Central memory CD8-positive, alpha-beta T cell (primary cell): ENCODE measurements around the gene HES4.

Source experiments
- ATAC-seq: fragments of 150-1000 bp; cut with Tn5 transposase; replicated peaks from 2 replicates; pipeline ENCODE4 v1.10.0; 2022; ENCODE audit warnings: mild to moderate bottlenecking, moderate FRiP score, moderate number of reproducible peaks; ENCODE audit not compliant: poor library complexity, severe bottlenecking; ENCODE audit errors: extremely low read depth
- DNase-seq, 2 donors: peaks; one replicate each; pipeline ENCODE4 v3.0.0; 2021; ENCODE audit warnings: low spot score in 2 of 2
- H3K27ac Mint-ChIP-seq: one replicate; pipeline ENCODE4 v1.8.0; 2022; ENCODE audit warnings: low read depth, mild to moderate bottlenecking, moderate library complexity, mixed read lengths
- H3K27me3 Mint-ChIP-seq: one replicate; pipeline ENCODE4 v1.8.0; 2022; ENCODE audit warnings: mixed read lengths
- H3K36me3 Mint-ChIP-seq: one replicate; pipeline ENCODE4 v1.8.0; 2022; ENCODE audit warnings: mild to moderate bottlenecking, moderate library complexity, mixed read lengths; ENCODE audit not compliant: insufficient read depth
- H3K4me1 Mint-ChIP-seq: one replicate; pipeline ENCODE4 v1.8.0; 2022; ENCODE audit warnings: mixed read lengths
- H3K4me3 Mint-ChIP-seq: one replicate; pipeline ENCODE4 v1.8.0; 2022; ENCODE audit warnings: mild to moderate bottlenecking, moderate library complexity, mixed read lengths
- H3K9me3 Mint-ChIP-seq: one replicate; pipeline ENCODE4 v1.8.0; 2022; ENCODE audit warnings: mixed read lengths

Gene HES4

DNA sequence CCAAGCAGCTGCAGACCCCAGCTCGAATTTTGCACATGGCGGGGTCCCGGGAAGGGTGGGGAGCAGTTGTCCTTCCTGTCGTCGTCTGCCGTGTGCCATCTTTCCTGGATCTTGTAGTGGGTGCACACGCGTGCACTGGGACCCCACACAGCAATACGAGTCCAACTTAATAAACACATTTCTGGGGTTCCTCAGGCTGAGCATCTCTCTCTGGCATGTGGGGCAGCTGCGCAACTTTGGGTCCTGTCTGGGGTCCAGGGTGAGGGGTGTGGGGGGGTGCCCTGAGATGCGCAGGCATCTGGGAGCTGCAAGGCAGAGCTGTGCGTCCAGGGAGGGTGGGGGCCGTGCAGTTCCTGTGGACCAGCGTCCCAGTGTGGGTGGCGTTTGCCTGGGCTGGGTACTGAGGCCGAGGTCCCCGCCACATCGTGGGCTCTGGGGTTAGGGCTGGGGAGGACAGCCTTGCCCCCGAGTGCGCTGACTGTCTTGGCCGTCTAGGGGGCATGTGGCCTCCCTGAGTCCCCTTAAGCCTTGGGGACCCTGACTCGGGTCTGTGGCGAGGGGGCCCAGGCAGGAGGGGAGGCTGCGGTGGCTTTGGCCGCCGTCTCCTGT, 34.3 kb downstream of the HES4 start:
- Mint-ChIP-seq H3K4me3 (peak overlapping the region; percentile 40), H3K36me3 (peaks cover 7% of the 10 kb centered on the region), H3K4me1 (no peaks in the 10 kb centered on the region), H3K27me3 (no peaks in the 10 kb centered on the region), H3K27ac (no peak overlapping the region), H3K9me3 (no peaks in the 10 kb centered on the region)
- DNase-seq (no peak), ATAC-seq (no peak)

DNA sequence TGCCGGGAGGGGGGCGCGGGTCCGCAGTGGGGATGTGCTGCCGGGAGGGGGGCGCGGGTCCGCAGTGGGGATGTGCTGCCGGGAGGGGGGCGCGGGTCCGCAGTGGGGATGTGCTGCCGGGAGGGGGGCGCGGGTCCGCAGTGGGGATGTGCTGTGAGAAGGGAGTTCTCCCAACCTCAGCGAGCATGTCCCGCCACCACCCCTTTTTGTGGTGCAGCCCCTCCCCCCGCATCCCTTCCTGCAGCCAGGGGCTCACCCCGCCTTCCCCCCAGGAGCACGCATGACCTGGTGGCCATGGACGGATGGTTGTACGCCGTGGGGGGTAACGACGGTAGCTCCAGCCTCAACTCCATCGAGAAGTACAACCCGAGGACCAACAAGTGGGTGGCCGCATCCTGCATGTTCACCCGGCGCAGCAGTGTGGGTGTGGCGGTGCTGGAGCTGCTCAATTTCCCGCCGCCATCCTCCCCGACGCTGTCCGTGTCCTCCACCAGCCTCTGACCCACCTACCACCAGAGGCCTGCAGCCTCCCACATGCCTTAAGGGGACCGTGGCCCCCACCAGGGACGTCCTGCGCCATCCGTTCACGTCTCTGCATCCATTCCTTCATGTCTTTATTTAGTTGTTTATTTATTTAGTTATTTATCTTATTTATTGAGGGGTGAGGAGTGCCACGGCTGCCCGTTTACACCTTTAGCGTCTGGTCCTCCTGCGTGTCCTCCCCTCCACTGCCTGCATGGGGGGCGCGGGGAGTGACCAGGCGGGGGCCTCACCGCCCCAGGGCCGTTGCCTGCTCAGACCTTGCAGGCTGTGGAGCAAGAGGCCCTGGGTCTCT, 35.0 kb downstream of the HES4 start:
- ATAC-seq (no peak), DNase-seq (no peak)
- H3K27ac Mint-ChIP-seq, result no peak overlapping the region
- H3K4me3 Mint-ChIP-seq, result peak overlapping the region; percentile 40
- peaks cover 7% of the 10 kb centered on the region for H3K36me3 Mint-ChIP-seq
- H3K9me3 Mint-ChIP-seq, result no peaks in the 10 kb centered on the region
- H3K27me3 Mint-ChIP-seq, result no peaks in the 10 kb centered on the region
- H3K4me1 Mint-ChIP-seq, result no peaks in the 10 kb centered on the region

DNA sequence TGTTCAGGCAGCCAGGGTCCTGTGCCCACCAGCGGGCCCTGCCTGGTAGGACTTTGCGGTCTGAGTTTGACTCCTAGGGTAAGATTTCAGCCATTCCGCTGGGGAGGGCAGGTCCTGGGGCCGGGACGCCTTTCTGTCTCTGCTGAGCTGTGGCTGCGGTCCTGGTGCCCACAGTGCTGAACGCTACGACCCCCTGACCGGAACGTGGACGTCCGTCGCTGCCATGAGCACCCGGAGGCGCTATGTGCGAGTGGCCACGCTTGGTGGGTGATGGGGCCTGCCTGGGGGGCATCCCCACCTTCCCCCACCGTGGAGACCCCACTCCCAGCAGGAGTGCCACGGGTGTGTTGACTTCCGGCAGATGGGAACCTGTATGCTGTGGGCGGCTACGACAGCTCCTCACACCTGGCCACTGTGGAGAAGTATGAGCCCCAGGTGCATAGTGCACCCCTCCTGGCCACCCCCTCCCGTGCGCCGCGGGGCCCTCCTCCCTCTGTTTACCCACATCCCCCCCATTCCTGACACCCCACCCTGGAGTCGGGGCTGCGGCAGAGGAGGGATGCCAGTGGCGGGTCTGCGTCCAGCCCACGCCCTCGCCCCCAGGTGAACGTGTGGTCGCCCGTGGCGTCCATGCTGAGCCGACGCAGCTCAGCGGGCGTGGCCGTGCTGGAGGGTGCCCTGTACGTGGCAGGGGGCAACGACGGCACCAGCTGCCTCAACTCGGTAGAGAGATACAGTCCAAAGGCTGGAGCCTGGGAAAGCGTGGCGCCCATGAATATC, 36.0 kb downstream of the HES4 start:
- H3K27ac Mint-ChIP-seq, result no peak overlapping the region
- H3K4me1 Mint-ChIP-seq, result no peaks in the 10 kb centered on the region
- ATAC-seq (no peak), DNase-seq (no peak)
- no peaks in the 10 kb centered on the region for H3K27me3 Mint-ChIP-seq
- H3K9me3 Mint-ChIP-seq, result no peaks in the 10 kb centered on the region
- H3K4me3 Mint-ChIP-seq, result no peak overlapping the region
- peaks cover 11% of the 10 kb centered on the region for H3K36me3 Mint-ChIP-seq

DNA sequence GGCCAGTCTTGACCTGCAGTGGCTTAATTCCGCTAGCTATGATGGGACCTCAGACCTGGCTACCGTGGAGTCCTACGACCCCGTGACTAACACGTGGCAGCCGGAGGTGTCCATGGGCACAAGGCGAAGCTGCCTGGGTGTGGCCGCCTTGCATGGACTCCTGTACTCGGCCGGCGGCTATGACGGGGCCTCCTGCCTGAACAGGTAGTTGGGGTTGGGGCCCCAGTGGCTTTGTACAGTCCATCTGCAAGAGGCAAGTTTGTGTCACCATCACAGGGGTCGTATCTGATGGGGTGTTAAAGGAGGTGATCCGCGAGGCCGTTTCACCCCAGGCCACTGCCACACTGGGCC, 36.6 kb downstream of the HES4 start:
- H3K27ac Mint-ChIP-seq, result no peak overlapping the region
- DNase-seq (no peak), ATAC-seq (no peak)
- peak overlapping the region; percentile 88 for H3K4me3 Mint-ChIP-seq
- H3K36me3 Mint-ChIP-seq, result peaks cover 12% of the 10 kb centered on the region
- H3K27me3 Mint-ChIP-seq, result no peaks in the 10 kb centered on the region
- H3K9me3 Mint-ChIP-seq, result no peaks in the 10 kb centered on the region
- H3K4me1 Mint-ChIP-seq, result peaks cover 5% of the 10 kb centered on the region

DNA sequence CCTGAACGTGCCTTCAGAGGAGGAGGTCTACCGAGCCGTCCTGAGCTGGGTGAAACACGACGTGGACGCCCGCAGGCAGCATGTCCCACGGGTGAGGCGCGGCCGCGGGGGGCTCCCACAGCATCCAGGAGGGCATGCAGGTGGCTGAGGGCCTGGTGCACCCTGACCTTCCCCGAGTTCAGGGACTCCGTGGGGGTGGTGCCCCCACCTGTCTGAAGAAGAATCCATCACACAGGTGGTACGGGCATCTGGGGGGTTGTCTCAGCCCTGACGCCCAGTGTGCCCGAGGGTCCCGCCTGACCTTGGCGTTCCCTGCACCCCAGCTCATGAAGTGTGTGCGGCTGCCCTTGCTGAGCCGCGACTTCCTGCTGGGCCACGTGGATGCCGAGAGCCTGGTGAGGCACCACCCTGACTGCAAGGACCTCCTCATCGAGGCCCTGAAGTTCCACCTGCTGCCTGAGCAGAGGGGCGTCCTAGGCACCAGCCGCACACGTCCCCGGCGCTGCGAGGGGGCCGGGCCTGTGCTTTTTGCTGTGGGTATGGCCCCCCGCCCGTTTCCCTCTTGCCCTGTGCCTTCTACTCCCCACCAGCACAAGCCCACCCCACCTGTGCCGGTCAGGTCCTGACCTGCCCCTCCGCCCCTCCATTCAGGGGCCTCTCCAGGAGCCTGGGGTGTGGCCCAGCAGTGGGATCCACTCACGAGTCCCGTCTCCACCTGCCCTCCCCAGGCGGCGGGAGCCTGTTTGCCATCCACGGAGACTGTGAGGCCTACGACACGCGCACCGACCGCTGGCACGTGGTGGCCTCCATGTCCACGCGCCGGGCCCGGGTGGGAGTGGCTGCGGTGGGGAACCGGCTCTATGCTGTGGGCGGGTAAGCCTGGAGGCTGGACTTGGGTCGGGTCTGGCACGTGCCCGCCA, 37.3 kb downstream of the HES4 start:
- Mint-ChIP-seq H3K4me3 (peak overlapping the region; percentile 88), H3K27me3 (no peaks in the 10 kb centered on the region), H3K27ac (peak overlapping the region; percentile 10), H3K9me3 (no peaks in the 10 kb centered on the region), H3K4me1 (peaks cover 11% of the 10 kb centered on the region), H3K36me3 (peaks cover 15% of the 10 kb centered on the region)
- DNase-seq (no peak), ATAC-seq (no peak)

DNA sequence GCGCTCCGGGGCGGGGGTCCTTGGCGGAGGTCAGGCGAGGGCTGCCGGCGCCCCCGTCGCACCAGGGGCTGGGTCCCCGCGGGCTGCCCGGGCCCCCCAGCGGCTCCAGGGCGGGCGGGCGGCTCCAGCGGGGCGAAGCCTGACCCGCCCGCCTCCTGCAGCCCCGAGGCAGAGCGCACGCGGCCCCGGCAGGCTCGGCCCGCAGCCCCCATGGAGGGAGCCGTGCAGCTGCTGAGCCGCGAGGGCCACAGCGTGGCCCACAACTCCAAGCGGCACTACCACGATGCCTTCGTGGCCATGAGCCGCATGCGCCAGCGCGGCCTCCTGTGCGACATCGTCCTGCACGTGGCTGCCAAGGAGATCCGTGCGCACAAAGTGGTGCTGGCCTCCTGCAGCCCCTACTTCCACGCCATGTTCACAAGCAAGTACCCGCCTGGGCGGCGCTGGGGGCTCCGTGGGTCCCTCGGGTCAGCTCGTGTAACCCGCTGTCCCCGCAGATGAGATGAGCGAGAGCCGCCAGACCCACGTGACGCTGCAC, 38.7 kb downstream of the HES4 start:
- H3K9me3 Mint-ChIP-seq, result no peaks in the 10 kb centered on the region
- no peak overlapping the region for H3K27ac Mint-ChIP-seq
- H3K4me3 Mint-ChIP-seq, result peak overlapping the region; percentile 88

DNA sequence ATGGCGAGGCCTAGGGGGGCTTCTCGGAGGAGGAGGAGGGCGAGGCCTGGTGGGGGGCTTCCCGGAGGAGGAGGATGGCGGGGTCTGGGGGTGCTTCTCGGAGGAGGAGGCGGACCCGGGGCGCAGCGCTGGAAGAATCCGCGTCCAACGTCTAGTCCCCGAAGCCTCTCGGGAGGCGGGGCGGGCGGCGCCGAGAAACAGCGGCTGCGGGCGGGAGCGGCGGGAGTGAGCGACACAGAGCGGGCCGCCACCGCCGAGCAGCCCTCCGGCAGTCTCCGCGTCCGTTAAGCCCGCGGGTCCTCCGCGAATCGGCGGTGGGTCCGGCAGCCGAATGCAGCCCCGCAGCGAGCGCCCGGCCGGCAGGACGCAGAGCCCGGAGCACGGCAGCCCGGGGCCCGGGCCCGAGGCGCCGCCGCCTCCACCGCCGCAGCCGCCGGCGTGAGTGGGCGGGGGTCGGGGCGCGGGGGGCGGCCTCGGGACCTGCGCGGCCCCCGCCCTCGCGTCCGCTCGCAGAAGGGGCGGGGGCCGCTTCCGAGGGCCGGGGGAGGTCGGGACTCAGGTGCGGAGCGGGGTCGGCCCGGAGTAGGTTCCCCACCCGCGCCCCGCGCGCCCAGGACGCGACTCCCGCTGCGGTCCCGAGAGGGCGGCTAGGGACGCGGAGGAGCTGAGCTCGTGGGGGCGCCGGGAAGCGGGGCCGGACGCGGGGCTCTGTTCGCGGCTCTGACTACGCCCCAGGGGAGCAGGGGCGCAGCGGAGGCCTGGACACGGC, 39.4 kb downstream of the HES4 start, which contains the start of gene KLHL17:
Gene KLHL17, plus strand, starts transcription at position 222 of the 769 bp plus-strand sequence. Its CDS starts 110 bp downstream, at position 332.
- Mint-ChIP-seq H3K4me3 (peak within 1 kb of the TSS; percentile 88), H3K9me3 (no peaks in the 10 kb centered on the region), H3K27ac (no peak within 1 kb of the TSS), H3K36me3 (peaks cover 20% of the 10 kb centered on the region), H3K27me3 (no peaks in the 10 kb centered on the region), H3K4me1 (peaks cover 20% of the 10 kb centered on the region)
- DNase-seq (peak; percentile 47 to 54), ATAC-seq (peak; percentile 52)

More for the DNA sequence above, 38.7 kb downstream of the HES4 start:
- Mint-ChIP-seq H3K4me1 (peaks cover 20% of the 10 kb centered on the region), H3K36me3 (peaks cover 20% of the 10 kb centered on the region), H3K27me3 (no peaks in the 10 kb centered on the region)
- DNase-seq (no peak), ATAC-seq (no peak)

DNA sequence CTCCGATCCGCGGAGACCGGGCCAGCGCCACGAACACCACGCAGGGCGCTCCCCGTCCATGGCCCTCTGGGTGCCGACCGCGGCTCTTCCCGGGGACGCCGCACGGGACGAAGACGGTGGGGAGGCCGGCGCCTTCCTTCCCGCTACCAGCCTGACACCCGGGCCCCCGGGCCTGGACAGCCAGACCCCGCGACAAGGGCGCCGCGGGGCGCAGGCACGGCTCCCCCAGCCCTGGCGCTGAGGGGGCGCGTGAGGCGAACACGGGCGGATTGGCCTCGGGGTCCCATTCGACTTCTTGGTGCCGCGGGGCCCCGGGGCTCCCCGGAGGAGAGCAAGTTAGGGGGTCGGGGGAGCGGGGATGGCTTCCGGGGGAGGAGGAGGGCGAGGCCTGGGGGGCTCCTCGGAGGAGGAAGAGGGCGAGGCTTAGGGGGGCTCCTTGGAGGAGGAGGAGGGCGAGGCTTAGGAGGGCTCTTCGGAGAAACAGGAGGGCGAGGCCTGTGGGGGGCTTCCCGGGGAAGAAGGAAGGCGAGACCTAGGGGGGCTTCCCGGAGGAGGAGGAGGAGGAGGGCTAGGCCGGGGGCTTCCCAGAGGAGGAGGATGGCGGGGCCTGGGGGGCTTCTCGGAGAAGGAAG, 40.0 kb downstream of the HES4 start:
- Mint-ChIP-seq H3K36me3 (peaks cover 24% of the 10 kb centered on the region), H3K4me3 (peak overlapping the region; percentile 88), H3K4me1 (peaks cover 27% of the 10 kb centered on the region), H3K27me3 (no peaks in the 10 kb centered on the region), H3K9me3 (no peaks in the 10 kb centered on the region), H3K27ac (no peak overlapping the region)
- DNase-seq (no peak), ATAC-seq (peak; percentile 16)

DNA sequence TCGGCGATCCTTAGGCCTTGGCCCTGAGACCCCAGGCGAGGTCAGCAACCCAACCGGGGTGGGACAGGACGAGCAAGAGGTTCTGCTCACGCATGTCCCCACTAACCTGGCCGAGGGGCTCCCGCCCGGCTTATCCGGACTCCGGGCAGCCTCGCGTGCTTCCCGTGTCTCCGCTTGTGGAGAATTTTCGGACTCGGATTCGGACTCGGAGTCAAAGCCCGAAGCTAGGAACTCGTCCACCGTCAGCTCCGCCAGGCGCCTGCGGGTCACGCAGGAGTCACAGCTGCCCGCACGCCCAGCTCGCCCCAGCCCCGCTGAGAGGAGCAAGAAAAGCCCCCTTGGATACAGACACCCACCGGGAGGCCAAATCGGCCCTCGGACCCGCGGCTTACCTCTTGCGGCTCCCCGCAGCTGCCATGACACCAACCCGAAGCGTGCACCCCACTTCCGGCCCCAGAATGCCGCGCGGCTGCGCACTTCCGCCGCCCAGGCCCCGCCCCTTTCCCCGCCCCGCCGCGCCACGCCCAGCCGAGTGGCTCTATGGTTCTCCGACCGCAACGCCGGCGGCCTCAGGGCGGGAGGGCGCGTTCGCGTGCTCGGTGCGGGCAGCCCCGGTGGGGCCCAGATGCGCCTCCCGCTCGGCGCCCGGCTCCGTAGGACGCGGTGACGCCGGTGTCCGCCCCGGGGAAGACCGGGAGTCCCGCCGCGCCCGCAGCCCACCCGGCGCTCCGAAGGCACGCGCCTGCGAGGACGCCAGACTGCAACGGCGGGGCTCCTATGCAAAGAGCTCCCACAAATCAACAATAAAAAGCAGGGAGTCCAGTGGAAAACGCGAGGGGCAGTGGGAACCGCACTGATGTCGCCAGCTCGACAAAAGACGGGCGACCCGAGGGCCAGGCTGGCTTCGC, 40.8 kb downstream of the HES4 start, which contains the start of gene NOC2L:
Gene NOC2L, minus strand, starts transcription at position 434 of the 908 bp plus-strand sequence. Its CDS starts 16 bp downstream, at position 418.
- peak within 1 kb of the TSS; percentile 80 for H3K27ac Mint-ChIP-seq
- no peaks in the 10 kb centered on the region for H3K27me3 Mint-ChIP-seq
- DNase-seq (peak; percentile 87 to 91), ATAC-seq (peak; percentile 87)
- H3K36me3 Mint-ChIP-seq, result peaks cover 30% of the 10 kb centered on the region
- peaks cover 27% of the 10 kb centered on the region for H3K4me1 Mint-ChIP-seq
- H3K9me3 Mint-ChIP-seq, result no peaks in the 10 kb centered on the region
- H3K4me3 Mint-ChIP-seq, result peak within 1 kb of the TSS; percentile 88

DNA sequence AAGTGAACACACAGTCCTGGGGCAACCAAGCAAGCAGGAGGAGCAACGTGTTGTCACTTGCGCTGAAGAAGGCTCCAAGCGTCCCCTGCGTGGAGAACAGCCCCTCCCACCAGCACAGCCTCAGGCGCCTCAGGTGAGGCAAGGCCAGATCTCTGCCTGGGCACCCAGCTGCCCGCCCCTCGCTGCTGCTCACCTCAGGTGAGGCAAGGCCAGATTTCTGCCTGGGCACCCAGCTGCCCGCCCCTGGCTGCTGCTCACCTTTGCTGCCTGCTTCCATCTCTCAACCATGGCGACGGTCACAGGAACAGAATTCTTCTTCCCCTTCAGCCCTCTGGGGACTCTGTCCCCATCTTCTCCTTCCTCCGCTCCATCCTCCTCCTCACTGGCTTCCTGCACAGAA, 43.3 kb downstream of the HES4 start:
- DNase-seq, result no peak
- no peaks in the 10 kb centered on the region for H3K9me3 Mint-ChIP-seq
- peaks cover 27% of the 10 kb centered on the region for H3K4me1 Mint-ChIP-seq
- H3K36me3 Mint-ChIP-seq, result peaks cover 28% of the 10 kb centered on the region
- no peaks in the 10 kb centered on the region for H3K27me3 Mint-ChIP-seq
- H3K4me3 Mint-ChIP-seq, result no peak overlapping the region
- no peak overlapping the region for H3K27ac Mint-ChIP-seq
- ATAC-seq, result no peak
